ENCODE data around the gene SH3GL2.

DNA sequence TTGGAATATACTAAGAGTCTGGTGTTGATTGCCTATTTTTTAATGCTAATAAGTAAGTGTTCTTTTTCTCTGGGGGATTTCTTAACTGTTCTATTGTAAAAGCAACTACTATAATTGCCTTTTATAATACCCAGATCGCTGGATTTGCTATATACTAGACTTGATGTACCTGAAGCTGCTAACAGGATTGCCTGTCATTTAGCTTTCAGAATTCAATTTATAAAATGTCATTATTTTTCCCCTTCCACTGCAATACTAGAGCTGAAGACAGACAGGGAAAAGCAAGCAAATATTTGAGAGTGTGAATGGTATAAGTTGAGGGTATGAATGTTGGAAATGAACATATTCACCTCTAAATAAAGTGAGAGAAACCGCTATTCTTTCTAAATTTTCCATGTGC, 115.5 kb downstream of the SH3GL2 start:
- TF ChIP-seq GLIS3 (CRISPR knock-in tag; IDR thresholded peaks at IDR 0.05) (no peak), ZNF70 (CRISPR knock-in tag; IDR thresholded peaks at IDR 0.05) (no peak), ZC3H10 (CRISPR knock-in tag; IDR thresholded peaks at IDR 0.05) (no peak), PPARA (CRISPR knock-in tag; IDR thresholded peaks at IDR 0.05; ENCODE audit: borderline replicate concordance) (no peak), ZFP3 (CRISPR knock-in tag; IDR thresholded peaks at IDR 0.05) (no peak), ARNTL (CRISPR knock-in tag; IDR thresholded peaks at IDR 0.05; ENCODE audit: borderline replicate concordance, low read depth) (no peak), CSDC2 (CRISPR knock-in tag; IDR thresholded peaks at IDR 0.05) (no peak), ISL1 (CRISPR knock-in tag; IDR thresholded peaks at IDR 0.05) (no peak)
- TF ChIP-seq, protein P1, sequence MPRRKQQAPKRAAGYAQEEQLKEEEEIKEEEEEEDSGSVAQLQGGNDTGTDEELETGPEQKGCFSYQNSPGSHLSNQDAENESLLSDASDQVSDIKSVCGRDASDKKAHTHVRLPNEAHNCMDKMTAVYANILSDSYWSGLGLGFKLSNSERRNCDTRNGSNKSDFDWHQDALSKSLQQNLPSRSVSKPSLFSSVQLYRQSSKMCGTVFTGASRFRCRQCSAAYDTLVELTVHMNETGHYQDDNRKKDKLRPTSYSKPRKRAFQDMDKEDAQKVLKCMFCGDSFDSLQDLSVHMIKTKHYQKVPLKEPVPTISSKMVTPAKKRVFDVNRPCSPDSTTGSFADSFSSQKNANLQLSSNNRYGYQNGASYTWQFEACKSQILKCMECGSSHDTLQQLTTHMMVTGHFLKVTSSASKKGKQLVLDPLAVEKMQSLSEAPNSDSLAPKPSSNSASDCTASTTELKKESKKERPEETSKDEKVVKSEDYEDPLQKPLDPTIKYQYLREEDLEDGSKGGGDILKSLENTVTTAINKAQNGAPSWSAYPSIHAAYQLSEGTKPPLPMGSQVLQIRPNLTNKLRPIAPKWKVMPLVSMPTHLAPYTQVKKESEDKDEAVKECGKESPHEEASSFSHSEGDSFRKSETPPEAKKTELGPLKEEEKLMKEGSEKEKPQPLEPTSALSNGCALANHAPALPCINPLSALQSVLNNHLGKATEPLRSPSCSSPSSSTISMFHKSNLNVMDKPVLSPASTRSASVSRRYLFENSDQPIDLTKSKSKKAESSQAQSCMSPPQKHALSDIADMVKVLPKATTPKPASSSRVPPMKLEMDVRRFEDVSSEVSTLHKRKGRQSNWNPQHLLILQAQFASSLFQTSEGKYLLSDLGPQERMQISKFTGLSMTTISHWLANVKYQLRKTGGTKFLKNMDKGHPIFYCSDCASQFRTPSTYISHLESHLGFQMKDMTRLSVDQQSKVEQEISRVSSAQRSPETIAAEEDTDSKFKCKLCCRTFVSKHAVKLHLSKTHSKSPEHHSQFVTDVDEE (CRISPR knock-in tag; IDR thresholded peaks at IDR 0.05): no peak
- TF ChIP-seq, protein P2, sequence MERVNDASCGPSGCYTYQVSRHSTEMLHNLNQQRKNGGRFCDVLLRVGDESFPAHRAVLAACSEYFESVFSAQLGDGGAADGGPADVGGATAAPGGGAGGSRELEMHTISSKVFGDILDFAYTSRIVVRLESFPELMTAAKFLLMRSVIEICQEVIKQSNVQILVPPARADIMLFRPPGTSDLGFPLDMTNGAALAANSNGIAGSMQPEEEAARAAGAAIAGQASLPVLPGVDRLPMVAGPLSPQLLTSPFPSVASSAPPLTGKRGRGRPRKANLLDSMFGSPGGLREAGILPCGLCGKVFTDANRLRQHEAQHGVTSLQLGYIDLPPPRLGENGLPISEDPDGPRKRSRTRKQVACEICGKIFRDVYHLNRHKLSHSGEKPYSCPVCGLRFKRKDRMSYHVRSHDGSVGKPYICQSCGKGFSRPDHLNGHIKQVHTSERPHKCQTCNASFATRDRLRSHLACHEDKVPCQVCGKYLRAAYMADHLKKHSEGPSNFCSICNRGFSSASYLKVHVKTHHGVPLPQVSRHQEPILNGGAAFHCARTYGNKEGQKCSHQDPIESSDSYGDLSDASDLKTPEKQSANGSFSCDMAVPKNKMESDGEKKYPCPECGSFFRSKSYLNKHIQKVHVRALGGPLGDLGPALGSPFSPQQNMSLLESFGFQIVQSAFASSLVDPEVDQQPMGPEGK (CRISPR knock-in tag; IDR thresholded peaks at IDR 0.05; ENCODE audit: borderline replicate concordance): no peak
- TF ChIP-seq, protein P3, sequence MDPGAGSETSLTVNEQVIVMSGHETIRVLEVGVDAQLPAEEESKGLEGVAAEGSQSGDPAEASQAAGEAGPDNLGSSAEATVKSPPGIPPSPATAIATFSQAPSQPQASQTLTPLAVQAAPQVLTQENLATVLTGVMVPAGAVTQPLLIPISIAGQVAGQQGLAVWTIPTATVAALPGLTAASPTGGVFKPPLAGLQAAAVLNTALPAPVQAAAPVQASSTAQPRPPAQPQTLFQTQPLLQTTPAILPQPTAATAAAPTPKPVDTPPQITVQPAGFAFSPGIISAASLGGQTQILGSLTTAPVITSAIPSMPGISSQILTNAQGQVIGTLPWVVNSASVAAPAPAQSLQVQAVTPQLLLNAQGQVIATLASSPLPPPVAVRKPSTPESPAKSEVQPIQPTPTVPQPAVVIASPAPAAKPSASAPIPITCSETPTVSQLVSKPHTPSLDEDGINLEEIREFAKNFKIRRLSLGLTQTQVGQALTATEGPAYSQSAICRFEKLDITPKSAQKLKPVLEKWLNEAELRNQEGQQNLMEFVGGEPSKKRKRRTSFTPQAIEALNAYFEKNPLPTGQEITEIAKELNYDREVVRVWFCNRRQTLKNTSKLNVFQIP (CRISPR knock-in tag; IDR thresholded peaks at IDR 0.05; ENCODE audit: borderline replicate concordance, low read depth): no peak
